ENCODE results near the gene AHDC1. TPM values are rescaled to one million over a fixed set of nuclear protein-coding genes. Genes with fewer than 3 reads are reported as not detected.
A peak's percentile ranks its signal among the peaks of the same experiment; 100 is the strongest.

The AHDC1 gene
- total RNA-seq, 1 experiment from 2014 or later, result 49.0 TPM

- TF ChIP-seq GRHL2 (CRISPR knock-in tag; IDR thresholded peaks at IDR 0.05; ENCODE audit: insufficient replicate concordance, severe bottlenecking) (no peak), ZNF512 (CRISPR knock-in tag; IDR thresholded peaks at IDR 0.05; ENCODE audit: borderline replicate concordance) (no peak), MYBL2 (CRISPR knock-in tag; IDR thresholded peaks at IDR 0.05) (no peak), NFE2L1 (CRISPR knock-in tag; IDR thresholded peaks at IDR 0.05) (no peak), OVOL2 (CRISPR knock-in tag; IDR thresholded peaks at IDR 0.05; ENCODE audit: borderline replicate concordance) (no peak), AR (CRISPR knock-in tag; IDR thresholded peaks at IDR 0.05) (no peak)
These were observed 26.3 kb downstream of the AHDC1 start (continued) for GRCh38 chr1:27577504-27578188.

- peak overlapping the region; percentile 78 for H3K27ac Mint-ChIP-seq
- ChIA-PET POLR2A (no interaction called here), CTCF (interaction anchor here (0.5 to 16.0 kb wide), 6 partner anchors 9 to 531 kb away, joined by 4 to 489 read pairs (median 34); partner anchors contain the start of gene AHDC1)
- ATAC-seq (no peak), DNase-seq (ENCODE audit: low spot score) (no peak)
- H3K9me3 Mint-ChIP-seq, result no peaks in the 10 kb centered on the region
- no peaks in the 10 kb centered on the region for H3K36me3 Mint-ChIP-seq
- no peak for TF ChIP-seq ZNF671 (CRISPR knock-in tag; IDR thresholded peaks at IDR 0.05)
- TF ChIP-seq KAT7 (CRISPR knock-in tag; IDR thresholded peaks at IDR 0.05; ENCODE audit: borderline replicate concordance), result no peak
- no peak for TF ChIP-seq HMGA2 (CRISPR knock-in tag; IDR thresholded peaks at IDR 0.05)
- TF ChIP-seq HMGXB4 (CRISPR knock-in tag; IDR thresholded peaks at IDR 0.05), result no peak
- no peak for TF ChIP-seq ZBTB21 (CRISPR knock-in tag; IDR thresholded peaks at IDR 0.05; ENCODE audit: borderline replicate concordance)
- no peak for TF ChIP-seq E2F5 (CRISPR knock-in tag; IDR thresholded peaks at IDR 0.05)
- no peak for TF ChIP-seq ATF3 (CRISPR knock-in tag; conservative IDR thresholded peaks at IDR 0.05)
- TF ChIP-seq JAZF1 (CRISPR knock-in tag; IDR thresholded peaks at IDR 0.05), result no peak
- H3K4me3 Mint-ChIP-seq, result no peak overlapping the region
- peaks cover 46% of the 10 kb centered on the region for H3K4me1 Mint-ChIP-seq
- no peaks in the 10 kb centered on the region for H3K27me3 Mint-ChIP-seq (ENCODE audit: low read depth)
These were observed 27.1 kb downstream of the AHDC1 start for GRCh38 chr1:27576806-27577227.

GRCh38 chr1:27575840-27576331 is 28.1 kb downstream of the AHDC1 start:
- Mint-ChIP-seq H3K27ac (0 out of 2 replicates have a peak overlapping the region, but pooled peaks have one; percentile 78), H3K36me3 (no peaks in the 10 kb centered on the region), H3K4me1 (peaks cover 49% of the 10 kb centered on the region), H3K9me3 (no peaks in the 10 kb centered on the region), H3K27me3 (ENCODE audit: low read depth) (no peaks in the 10 kb centered on the region), H3K4me3 (peak overlapping the region; percentile 55)
- ATAC-seq (peak; percentile 55), DNase-seq (ENCODE audit: low spot score) (peak; percentile 80)
- CTCF ChIA-PET, result interaction anchor here (0.9 to 16.0 kb wide), 26 partner anchors 8 to 275 kb away, joined by 3 to 489 read pairs (median 6); partner anchors contain the start of genes AHDC1, IFI6 and WASF2
- POLR2A ChIA-PET, result interaction anchor here (0.6 to 2.1 kb wide), 7 partner anchors 16 to 86 kb away, joined by 3 to 15 read pairs (median 4); partner anchors contain the start of genes AHDC1 and WASF2
- TF ChIP-seq ZNF423 (CRISPR knock-in tag; IDR thresholded peaks at IDR 0.05), result no peak
- TF ChIP-seq USF2 (CRISPR knock-in tag; IDR thresholded peaks at IDR 0.05), result peak; percentile 79
- no peak for TF ChIP-seq EMX1 (CRISPR knock-in tag; IDR thresholded peaks at IDR 0.05)
- peak; percentile 46; the same call in 1 of the 2 replicates for TF ChIP-seq MAX (CRISPR knock-in tag; IDR thresholded peaks at IDR 0.05)
- no peak for TF ChIP-seq ATF2 (CRISPR knock-in tag; IDR thresholded peaks at IDR 0.05; ENCODE audit: borderline replicate concordance, low read depth)

All from WTC11 (cell line).